Dedifferentiated amniotic fluid mesenchymal stem cell (primary cell): ENCODE measurements around the gene IRS2.

Experiments
- DNase-seq: peaks from one replicate; pipeline ENCODE4 v3.0.0-alpha.2; 2016; ENCODE audit errors: extremely low spot score

The IRS2 gene

DNA sequence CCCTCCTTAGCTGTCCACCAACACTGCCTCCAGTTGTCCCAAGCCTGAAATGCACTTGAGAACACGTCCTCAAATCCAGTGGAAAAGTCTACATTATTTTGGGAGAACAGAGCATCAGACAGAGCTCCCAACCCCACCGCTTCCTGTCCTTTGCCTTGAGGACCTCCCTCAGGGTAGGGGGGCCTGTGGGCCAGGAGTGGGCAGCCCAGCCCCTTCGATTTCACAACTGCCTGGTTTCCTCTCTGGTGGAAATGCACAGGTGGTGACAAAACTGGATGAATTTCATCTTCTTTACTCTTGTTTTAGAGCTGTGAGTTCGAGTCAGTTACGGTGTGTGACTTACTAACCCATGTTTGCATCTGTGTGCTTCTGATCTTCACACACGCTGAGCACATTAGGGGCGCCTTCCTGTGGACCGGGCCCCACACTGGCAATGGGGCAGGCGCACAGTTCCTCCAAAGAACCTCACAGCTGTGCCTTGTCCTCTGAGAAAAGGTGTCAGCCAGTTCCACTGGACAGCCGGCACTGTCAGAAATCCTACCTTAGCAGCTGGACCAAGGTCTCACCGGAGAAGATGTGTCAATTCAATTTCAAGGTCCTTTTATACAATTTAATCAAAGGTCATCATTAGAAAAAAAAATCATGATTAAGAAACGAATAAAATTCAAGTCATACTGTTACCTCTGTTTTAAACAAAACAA, 80.2 kb downstream of the IRS2 start:
- DNase-seq, result no peak

DNA sequence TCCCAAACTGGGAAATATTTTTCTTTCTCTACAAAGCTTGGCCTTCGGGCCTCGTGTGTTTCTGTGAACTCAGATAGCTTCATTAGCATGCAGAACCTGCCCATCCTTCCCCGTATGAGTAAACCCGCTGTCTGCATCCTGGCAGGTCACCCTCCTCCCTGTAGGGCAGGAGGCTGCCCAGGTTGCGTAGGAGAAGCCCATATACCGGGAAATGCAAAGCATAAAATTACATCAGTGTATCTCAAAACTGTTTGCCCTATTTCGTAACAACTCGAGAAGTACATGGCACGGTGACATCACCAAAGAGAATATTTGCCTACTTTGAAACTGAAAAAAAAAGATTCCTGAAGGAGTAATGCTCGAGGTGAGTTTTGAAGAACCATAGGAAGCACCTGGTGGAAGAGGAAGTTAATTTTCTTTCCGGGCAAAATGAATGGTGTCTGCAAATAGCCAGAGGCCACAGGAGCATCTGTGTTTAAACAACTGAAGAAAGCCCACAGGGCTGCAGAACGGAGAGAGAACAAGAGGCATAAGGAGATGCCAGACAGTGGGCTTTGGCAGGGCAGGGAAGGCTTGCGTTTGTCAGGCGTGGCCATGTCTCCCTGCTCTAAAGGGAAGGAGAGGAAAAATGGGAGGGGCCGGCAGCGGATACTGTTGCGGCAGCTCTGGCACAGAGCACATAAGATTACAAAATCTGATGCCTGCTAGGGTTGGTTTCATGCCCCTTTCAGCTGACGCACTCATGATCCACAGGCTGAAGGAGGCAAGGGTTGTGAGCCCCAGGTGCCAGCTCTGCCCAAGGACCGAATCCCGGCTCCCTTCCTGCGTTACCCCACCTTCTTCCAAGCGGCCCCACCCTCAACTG, 81.4 kb downstream of the IRS2 start:
- DNase-seq, result no peak

GRCh38 chr13:109703250-109703649, 83.1 kb downstream of the IRS2 start:
- no peak for DNase-seq
